Measurements from ENCODE around the gene PACRG.
A peak's percentile ranks its signal among the peaks of the same experiment; 100 is the strongest.
"Not testable (repeated sequence)": the region's sequence is repeated elsewhere in the genome, so short reads cannot be mapped to it uniquely, and the experiment has no call there.

The PACRG gene

DNA sequence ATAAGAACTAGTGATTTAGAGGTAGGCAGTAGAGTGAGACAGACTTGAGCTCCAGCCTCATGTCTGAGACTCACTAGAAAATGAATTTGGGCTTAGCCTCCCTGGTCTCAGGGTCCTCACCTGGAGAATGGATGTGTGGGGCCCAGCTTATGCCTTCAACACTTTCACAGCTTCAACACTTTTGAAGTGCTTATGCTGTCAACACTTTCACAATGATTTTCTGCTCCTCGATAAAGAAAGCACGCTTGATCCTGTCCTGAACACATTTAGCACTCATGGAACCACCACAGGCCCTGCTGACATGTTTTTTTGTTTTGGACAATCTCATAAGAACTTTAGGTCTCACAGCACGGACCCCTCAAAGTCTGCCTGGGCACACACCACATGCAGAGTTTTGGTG is 229.3 kb downstream of the PACRG start:
- no peak for DNase-seq

DNA sequence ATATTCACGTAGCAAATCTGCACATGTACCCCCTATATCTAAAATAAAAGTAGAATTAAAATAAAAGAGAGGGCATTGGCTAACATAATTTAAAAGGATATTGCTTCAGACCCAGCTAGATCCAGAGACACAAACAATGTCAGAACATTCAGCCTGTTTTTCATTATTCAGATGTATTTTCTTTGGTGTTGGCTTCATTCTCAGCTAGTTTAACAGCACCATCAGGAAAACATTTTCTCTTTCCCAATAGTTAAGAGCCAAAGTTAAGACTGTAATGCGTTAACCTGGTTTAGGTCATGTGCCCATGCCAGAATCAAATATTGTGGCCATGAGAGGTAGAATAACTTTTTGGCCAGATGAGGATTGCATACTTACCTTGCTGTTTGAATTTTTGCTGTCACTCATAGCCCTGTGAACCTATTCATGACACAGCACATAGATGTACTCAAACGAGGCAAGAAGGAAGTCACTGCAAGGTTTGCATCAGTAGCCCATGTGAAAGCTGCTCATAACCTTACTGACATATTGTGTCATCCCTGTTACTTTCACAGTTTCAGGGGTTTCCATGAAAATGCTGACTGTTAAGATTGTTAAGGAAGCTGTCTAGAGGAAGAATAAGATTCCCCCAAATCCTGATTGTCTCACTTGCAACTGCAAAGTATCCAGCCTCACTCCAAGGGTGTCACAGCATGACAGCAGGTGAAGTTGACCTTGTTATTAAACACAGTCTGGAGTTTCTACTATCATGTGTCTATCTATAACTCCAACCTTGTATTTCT is 233.1 kb downstream of the PACRG start:
- DNase-seq: no peak

DNA sequence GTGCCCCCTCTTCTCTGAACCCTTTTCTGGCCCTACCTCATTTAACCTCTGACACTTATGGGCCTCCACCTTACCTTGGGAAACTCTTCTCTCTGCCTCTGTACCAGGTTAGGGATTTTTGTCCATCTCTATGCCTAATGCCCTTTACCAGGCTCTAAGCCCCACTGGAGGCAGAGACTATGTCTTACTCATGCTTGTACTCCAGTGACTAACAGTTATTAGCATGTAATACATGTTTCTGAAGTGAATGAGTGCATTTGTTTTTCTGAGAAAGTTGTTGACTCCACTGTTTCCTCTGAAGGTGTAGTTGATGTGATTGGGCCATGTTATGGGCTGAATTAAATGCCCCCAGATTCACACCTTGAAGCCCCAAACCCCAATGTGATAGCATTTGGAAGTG is 234.3 kb downstream of the PACRG start:
- no peak for DNase-seq

DNA sequence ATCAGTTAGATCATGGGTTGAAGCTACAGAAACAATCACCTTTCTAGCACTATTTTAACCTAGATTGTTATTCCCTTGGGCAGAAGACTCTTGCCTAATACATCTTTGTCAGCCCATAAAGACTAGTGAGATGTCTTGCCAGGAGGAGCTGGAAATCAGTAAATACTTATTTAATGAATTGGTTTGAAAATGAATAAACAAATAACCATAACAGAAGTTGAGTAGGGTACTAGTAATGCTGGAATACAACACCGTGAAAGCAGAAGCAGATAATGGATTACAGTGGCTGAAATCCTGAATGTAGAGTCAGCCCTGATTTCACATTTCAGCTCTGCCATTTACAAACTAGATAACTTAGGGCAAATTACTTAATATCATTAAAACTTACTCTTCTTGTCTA is 236.1 kb downstream of the PACRG start:
- no peak for DNase-seq

DNA sequence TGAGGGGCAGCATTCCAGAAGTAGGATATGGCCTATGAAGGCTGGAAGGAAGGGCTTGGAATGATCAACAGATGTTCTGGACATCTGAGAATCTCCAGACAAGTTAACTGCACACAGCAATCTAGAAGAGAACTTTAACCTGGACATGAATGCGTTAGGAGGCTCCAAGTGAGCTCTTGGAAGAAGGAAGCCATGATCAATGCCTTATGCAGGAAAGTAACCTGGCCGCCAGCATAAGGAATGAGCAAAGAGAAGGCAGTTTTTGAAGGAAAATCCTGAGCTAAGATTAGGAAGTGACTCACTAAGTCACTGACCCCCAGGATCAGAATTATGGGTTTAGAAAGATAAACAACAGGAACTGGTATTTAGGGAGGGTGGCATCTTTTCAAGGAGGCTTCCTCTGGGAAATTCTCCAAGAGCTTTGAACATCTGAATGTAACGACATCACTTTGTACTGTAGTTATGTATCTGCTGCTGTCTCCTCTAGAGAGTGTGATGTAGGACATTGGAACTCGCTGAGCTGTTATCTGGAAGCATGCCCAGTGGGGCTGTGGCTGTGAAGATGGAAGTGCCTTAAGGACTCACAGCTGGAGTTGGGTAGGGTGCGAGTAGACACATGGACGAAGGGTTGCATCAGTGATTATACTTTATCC is 236.8 kb downstream of the PACRG start:
- DNase-seq: peak; percentile 88

DNA sequence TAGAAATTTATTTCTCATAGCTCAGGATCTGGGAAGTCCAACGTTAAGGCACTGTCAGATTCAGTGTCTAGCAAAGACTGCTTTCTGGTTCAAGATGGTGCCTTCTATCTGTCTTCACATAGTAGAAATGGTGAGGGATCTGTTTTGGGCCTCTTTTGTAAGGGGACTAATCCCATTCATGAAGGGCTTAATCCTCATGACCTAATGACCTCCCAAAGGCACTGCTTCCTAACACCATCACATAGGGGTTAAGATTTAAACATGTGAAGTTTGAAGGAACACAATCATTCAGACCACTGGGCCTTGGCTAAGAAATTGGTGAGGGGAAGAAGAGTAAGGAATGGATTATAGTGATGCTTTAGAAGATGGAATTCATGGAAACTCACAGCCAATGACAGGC is 237.6 kb downstream of the PACRG start:
- no peak for DNase-seq

DNA sequence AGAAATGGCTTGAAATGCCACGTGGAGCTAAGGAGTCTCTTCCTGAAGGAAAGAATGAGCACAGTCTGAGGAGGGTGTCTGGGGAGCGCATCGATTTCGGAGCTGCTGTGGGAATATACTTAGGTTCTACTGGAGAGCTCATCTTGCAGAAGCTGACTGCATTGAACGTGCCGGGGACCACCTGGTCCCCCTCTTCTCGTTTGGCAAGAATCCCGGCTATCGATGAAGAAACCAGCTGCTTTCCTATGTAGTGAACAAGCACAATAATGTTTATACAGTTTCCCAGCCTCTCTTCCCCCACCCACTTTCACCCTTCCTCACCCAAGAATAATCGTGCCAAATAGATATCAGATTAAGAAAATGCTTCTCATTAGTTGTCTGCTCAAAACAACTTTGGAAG is 242.5 kb downstream of the PACRG start:
- no peak for DNase-seq

DNA sequence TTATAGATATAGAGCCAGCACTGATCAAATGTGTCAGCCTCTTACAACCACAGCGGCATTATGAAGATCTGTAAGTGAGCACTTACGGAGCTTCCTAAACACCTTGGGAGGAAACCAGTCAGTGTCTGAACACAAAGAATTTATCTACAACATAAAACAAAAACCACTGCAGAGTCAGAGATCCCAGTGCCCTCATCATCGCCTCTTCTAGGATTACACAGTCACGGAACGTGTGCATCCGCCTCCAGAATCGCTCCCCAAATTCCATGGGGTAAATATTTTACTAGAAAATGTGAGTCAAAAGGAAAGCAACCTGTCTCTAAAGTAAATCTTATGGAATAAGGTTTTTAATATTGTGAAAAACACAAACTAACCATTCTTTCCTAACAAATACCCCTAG is 243.6 kb downstream of the PACRG start:
- no peak for DNase-seq

DNA sequence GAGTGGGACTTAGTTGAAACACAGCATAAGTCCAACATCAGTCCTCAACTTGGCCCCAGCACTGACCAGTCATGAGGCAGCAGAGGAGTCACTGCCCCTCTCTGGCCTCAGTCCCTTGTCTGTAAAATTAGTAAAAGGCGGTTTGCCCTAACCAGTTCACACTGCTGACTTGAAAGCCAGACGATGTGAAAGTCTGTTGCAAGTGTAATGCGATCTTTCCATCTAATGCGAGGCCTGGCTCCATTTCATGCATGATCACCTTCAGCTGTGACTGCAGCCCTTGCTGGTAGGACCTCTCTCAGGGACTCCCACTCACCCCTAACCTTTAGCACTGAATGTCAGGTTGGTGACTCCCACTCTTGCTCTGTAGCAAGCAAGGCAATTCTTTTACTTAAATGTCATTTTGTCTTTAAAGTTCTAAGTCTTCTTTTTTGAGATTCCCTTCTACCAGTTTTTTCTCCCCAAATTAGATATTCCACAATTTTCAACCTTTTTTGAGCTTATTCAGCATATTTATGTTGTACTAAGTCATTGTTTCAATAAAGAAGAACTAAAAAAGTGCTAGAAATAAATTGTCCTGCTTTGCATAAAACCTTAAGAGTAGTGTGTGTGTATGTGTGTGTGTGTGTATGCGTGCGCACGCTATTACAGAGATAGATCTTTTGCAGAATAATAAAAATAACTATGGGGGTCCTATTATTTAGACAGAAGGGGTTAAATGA is 245.5 kb downstream of the PACRG start:
- DNase-seq: no peak

DNA sequence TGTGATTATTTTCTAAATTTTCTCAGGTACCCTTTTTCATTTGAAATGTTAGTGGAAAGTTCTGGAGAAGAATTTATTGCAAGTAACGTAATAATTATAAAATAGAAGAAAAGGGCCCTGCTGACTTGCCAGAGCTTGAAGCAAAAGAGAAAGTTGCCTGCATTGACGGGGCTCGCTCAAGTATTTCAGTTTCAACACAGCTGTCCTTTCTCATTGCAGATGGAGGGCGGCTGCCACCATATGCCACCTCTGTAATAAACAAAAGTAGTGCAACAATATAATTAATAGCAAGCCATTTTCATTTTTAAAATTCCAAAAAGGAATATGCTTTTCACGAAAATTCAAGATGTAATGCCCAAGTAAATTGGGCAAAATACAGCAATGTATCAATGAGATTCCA is 246.2 kb downstream of the PACRG start:
- no peak for DNase-seq

DNA sequence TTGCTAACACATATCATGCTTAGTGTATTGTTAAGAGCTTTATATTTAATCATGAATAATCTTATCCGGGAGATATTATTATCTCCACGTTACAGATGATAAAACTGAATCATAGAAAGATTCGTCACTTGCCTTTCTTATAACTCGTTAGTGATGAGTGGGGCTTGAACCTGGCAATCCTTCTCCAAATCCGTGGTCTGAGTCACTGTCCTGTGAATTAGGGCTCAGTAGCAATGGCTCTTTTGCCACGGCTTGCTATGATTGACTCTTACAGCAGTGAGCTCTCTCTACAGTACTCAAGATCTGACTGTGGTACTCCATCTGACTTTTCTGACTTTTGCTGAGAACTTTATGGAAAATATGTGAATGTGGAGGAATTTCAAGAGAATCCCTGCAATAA is 246.9 kb downstream of the PACRG start:
- no peak for DNase-seq

DNA sequence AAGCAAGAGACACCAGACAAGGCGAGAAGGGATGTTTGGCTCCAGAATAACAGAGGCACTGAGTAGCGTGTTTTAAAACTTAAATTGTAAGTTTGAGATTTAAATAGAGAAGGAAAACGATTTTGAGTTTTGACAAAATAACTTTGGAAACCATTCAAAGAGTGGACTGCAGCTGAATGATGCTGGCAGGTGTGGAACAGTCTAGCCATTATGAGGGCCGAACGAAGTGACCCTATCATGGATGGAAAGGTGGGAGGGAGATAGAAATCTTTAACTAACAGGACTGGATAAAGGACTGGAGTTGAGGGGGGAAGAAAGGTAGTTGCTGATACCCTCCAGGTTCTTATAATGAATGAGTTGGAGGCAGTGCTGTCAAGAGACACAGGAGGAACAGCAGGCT is 248.4 kb downstream of the PACRG start:
- DNase-seq: no peak

DNA sequence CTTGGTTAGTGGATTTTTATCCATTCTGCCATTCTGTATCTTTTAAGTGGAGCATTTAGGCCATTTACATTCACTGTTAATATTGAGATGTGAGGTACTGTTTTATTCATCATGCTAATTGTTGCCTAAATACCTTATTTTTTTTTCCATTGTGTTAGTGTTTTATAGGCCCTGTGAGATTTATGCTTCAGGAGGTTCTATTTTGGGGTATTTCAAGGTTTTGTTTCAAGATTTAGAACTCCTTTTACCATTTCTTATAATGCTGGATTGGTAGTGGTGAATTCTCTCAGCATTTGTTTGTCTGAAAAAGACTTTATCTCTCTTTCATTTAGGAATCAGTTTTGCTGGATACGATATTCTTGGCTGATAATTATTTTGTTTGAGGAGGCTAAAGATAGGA is 255.5 kb downstream of the PACRG start:
- not testable (repeated sequence) for DNase-seq

DNA sequence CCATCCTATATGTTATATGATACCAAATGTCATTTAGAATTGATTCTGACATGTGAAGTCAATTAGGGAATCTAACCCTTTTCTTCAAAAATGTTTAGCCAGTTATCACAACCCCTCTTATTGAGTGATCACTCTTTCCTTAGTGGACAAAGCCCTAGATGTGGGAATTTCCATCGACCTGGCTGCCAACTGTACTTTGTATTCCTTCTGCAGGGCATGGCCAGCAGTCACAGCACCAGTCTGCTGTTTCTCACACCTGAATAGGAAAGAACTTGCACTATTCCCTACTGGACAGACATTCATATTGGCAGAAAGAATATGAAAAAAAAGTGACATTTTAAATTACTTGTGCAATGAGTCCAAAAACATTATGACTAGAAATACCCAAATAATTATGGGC is 271.0 kb downstream of the PACRG start:
- DNase-seq: no peak

DNA sequence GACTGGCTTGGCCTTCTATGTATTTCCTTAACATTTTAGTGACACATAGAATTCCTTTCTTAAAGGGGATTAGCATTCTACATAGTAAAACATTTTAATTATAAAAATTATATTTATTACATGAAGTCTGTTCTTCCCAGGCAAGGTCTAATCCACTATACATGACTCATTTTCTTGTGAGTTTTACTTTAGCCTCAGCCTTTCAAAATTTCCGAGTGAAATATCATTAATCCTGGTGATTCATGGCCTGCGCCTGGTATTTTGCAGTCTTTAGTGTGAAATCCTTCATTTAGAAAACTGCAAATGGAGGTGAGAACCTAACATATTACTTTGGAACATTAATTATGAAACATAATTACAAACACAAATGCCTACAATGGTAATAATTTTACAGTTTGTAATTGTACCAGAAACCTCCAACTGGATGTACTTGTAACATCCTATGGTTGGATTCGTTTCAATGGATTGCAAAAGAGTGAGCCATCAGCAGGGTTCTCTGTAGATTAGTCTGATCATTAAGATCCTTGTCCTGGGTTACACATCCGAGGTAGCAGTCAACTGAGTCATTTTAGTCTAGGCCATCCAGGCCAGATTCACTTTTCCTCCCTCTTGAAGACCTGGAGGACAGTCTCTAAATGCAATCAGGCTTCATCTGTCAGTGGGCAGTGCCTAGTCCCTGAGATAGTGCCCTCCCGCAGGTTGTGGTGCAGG is 272.0 kb downstream of the PACRG start:
- no peak for DNase-seq

DNA sequence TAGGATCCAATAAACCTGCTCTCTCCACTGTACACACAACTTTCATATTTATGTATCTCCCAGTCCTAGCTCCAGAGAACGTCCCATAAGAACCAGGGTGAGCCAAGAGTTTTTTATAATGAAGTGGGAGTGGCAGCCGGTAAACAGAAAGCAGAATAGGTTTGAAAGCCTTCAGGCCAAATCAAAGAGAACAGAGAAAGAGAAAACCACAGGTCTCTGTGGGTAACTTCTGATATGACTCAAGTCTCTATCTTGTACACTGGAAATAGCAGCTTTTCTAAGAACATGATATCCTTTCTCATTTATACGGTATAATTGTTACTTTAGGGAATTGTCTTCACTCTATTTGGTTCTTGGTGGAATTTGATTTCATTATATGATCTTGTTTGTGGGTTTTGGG is 273.6 kb downstream of the PACRG start:
- DNase-seq: no peak

DNA sequence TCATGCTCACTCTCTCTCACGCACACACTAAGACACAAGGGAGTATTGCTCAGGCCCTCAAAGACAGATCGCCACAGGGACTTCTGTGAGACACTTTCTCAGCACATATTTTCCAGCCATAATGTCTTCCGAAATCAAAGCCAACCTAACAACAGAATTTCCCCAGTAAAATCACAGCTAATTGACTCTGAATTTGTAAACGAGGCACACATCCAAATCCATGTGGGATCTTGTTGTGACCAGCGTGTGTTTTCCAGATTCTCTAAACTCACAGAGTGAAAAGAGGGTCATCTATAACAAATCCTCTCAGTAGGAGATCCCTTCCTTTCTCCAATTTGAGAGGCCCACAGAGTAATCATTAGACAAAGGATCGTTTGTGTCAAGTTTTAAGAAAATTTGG is 280.4 kb downstream of the PACRG start:
- DNase-seq: no peak

DNA sequence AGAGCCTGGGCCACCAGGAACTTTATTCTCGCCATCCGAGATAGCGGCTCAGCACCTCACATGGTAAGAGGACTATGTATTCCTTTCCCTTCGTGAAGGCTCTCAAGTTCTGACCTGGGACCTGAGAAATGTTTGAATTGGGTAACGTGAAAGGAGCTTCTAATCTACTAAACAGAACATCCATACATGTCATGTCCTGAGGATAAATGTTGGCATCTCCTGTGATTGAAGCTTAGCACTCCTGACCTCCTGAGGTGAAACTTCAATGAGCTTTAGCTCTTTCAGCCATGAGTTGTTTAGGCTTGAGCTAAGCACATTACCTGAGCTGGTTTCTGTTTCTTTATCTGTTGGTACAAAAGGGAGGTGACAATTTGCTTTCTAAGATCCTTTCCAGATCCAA is 280.9 kb downstream of the PACRG start:
- no peak for DNase-seq

DNA sequence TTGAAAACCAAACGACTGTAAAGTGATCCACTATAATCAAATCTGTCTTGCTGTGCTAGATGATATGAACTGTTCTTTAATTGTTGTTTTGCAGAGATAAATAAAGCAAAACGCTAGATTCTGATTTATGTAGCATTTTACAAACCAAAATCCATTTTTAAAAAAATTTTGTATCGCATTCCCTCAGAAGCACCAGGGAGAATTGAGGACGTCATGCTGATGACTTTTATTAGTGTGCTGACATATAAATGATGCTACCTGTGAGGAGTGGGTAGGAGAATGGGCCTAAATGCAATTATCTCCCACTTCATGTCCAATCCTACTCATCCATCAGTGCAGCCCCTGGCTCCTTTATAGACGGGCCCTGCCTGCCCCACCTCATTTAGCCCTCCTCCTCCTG is 282.4 kb downstream of the PACRG start:
- DNase-seq: no peak

DNA sequence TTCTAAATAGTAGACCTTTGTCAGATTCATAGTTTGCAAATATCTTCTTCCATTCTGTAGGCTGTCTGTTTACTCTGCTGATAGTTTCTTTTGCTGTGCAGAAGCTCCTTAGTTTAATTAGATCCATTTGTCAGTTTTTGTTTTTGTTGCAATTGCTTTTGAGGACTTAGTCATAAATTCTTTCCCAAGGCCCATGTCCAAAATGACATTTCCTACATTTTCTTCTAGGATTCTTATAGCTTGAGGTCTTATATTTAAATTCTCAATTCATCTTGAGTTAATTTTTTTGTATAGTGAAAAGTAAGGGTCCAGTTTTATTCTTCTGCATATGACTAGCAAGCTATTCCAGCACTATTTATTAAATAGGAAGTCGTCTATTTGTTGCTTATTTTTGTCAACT is 287.0 kb downstream of the PACRG start:
- no peak for DNase-seq

DNA sequence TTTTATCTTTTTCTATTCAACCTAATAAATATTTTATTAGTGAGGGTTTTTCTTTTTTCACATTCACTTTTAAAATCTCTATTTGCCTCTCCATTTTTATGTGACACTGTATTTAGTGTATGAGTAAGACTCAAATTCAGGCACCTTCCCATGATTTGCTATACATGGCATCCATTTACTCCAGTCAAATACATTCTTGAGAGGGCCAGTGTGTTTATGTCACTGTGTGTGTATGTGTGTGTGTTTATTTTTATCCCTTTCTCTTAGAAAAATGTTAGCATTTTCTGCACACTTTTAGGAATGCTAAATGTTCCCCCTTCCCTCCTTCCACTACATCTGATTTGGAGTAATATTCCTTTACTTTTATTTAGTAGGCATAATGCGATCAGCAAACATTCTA is 290.0 kb downstream of the PACRG start:
- DNase-seq: no peak

DNA sequence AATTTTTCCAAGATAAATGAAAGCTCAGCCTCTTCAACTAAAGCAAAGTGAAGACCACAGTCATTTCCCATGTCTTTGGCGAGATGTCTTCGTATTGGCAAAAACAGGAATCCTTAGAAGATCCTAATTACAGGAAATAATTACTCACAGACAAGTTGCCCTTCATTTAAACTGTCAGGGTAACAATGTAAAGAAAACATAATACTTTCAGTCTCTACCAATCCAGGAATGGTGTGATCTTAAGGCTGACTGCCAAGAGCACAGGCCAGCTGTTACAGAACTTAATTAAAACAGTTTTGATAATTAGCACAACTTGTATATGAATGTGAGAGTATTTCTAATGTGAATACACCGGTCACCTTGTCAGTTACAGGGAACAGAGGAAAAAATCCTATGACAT is 292.2 kb downstream of the PACRG start:
- DNase-seq: no peak

DNA sequence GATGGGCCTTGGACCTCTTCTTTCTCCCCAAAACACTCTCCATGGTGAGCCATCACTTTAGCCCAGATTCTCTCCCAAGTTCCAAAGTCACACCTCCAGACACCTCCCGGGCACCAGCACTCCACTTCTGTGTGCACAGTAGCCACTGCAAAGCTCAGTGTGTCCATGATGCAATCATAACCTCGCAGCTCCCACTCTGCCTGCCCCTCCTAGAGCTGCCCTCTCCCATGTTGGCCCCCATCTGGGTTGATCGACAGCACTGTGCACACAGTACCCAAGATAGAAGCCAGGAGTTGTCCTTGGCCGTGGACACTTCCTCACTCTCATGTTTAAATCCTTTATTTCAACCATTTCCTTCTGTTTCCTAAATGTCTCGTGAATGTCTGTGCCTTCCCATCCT is 293.3 kb downstream of the PACRG start:
- DNase-seq: no peak

DNA sequence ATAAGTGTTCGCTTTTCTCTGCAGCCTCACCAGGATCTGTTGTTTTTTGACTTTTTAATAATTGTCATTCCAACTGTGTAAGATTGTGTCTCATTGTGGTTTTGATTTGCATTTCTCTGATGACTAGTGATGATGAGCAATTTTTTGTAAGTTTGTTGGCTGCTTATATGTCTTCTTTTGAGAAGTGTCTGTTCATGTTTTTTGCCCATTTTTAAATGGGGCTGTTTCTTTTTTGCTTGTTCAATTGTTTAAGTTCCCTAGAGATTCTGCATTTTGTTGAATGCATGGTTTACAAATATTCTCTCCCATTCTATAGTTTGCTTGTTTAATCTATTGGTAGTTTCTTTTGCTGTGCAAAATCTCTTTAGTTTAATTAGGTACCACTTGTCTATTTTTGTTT is 295.9 kb downstream of the PACRG start:
- DNase-seq: no peak

Measured in left hindlimb (tissue), 1 donor.